ENCODE data around the gene CSE1L. TPM values are rescaled to one million over a fixed set of nuclear protein-coding genes. Genes with fewer than 3 reads are reported as not detected.
"Not testable (repeated sequence)": the region's sequence is repeated elsewhere in the genome, so short reads cannot be mapped to it uniquely, and the experiment has no call there.

CSE1L gene, protein sequence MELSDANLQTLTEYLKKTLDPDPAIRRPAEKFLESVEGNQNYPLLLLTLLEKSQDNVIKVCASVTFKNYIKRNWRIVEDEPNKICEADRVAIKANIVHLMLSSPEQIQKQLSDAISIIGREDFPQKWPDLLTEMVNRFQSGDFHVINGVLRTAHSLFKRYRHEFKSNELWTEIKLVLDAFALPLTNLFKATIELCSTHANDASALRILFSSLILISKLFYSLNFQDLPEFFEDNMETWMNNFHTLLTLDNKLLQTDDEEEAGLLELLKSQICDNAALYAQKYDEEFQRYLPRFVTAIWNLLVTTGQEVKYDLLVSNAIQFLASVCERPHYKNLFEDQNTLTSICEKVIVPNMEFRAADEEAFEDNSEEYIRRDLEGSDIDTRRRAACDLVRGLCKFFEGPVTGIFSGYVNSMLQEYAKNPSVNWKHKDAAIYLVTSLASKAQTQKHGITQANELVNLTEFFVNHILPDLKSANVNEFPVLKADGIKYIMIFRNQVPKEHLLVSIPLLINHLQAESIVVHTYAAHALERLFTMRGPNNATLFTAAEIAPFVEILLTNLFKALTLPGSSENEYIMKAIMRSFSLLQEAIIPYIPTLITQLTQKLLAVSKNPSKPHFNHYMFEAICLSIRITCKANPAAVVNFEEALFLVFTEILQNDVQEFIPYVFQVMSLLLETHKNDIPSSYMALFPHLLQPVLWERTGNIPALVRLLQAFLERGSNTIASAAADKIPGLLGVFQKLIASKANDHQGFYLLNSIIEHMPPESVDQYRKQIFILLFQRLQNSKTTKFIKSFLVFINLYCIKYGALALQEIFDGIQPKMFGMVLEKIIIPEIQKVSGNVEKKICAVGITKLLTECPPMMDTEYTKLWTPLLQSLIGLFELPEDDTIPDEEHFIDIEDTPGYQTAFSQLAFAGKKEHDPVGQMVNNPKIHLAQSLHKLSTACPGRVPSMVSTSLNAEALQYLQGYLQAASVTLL
- total RNA-seq: 100 to 1,000 TPM in 1 of 2 donors, 10 to 100 TPM in 1; 78.6 to 108 TPM

DNA sequence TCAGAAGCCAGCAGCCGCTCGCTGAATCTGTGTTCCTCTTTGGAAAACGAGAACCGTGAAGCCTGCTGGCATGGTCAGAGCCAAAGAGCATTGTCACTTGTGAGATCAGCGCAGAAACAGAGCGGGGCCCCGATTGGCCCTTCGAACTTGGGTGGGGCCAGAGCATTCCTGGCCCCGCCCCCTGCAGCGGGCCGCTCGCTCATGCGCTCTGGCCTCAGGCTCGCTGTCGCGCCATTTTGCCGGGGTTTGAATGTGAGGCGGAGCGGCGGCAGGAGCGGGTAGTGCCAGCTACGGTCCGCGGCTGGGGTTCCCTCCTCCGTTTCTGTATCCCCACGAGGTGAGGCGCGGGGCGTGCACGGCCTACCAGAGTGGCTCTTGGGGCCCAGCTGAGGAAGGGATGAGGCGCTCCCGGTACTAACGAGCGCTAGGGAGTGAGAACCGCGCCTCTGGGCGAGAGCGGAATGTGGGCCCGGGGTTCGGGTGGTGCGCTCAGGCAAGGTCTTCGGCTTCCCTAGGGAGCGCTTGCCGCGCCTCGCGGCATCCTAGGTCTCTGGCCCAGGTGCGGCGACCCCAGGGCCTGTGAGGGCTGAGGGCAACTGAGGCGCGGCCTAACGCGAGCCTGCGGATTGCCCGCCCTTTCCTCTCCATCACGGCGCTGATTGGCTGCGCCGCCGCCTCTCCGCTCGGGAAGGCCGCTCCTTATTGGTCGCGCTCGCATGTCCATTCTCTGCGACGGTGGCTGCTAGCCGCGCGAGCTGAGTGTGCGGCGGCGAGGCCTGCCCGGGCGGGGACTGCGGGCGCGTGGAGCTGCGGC, at the start of gene CSE1L:
Gene CSE1L, plus strand, starts transcription at position 226 of the 814 bp plus-strand sequence. CDS start 12,152 bp downstream, outside the sequence.
- Mint-ChIP-seq H3K27ac (peak within 1 kb of the TSS; percentile 99 to 100), H3K36me3 (peaks cover 20 to 37% of the 10 kb centered on the region in 2 donors), H3K9me3 (no peaks in the 10 kb centered on the region)
- ATAC-seq (peak; percentile 91 to 93), DNase-seq (ENCODE audit: low spot score in 2 of 2) (peak; percentile 96 to 97)

- no peak for DNase-seq (ENCODE audit: low spot score in 2 of 2)
- ATAC-seq: no peak
- Mint-ChIP-seq H3K9me3 (no peaks in the 10 kb centered on the region), H3K27ac (no peak overlapping the region), H3K36me3 (peaks cover 0 to 6% of the 10 kb centered on the region in 2 donors)
Observed at GRCh38 chr20:48999890-49000870, 45.9 kb upstream of the CSE1L start.

- H3K9me3 Mint-ChIP-seq: no peaks in the 10 kb centered on the region
- no peak overlapping the region for H3K27ac Mint-ChIP-seq
- H3K36me3 Mint-ChIP-seq: peaks cover 0 to 6% of the 10 kb centered on the region in 2 donors
- DNase-seq (ENCODE audit: low spot score in 2 of 2): no peak
- ATAC-seq: no peak
Observed at GRCh38 chr20:49001741-49002140, 44.4 kb upstream of the CSE1L start.

GRCh38 chr20:49006446-49006980, 39.6 kb upstream of the CSE1L start:
- H3K36me3 Mint-ChIP-seq: no peaks in the 10 kb centered on the region
- H3K9me3 Mint-ChIP-seq: no peaks in the 10 kb centered on the region
- peak overlapping the region; percentile 19 to 91 for H3K27ac Mint-ChIP-seq
- no peak for DNase-seq (ENCODE audit: low spot score in 2 of 2)
- ATAC-seq: no peak

DNA sequence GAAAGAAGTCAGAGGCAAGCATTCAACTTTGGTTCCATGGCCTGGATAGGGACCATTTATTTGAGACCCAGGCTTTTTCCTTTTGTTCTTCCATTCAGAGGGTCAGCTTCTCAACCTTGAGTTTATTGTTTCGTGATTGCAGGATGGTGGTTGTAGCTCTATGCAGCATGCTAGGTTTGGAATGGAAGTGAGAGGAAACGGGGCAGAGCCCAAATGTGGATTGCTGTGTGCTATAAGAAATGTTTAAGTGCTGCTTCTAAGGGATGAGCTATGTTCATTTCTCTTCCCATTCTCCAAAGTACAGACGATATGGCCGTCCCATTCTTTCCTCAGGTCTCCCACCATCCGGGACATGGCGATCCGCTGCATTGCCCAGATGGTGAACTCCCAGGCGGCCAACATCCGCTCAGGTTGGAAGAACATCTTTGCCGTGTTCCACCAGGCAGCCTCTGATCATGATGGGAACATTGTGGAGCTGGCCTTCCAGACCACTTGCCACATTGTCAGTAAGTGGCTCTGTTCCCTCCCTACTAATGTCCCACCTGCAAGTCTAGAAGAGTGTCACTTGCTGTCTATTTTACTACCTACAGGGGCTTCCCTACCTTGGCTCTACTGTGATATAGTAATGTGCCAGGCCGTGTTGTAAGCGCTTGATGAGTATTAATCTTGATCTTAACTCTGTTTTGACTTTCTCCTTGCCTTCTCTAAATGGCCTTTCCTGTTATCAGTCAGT, 36.0 kb upstream of the CSE1L start:
- H3K36me3 Mint-ChIP-seq: no peaks in the 10 kb centered on the region
- peak overlapping the region in 1 of 2 donors; percentile 25 for H3K27ac Mint-ChIP-seq
- H3K9me3 Mint-ChIP-seq: no peaks in the 10 kb centered on the region
- ATAC-seq: no peak
- no peak for DNase-seq (ENCODE audit: low spot score in 2 of 2)

- H3K27ac Mint-ChIP-seq: no peak overlapping the region
- DNase-seq (ENCODE audit: low spot score in 2 of 2): no peak
- peaks cover 5% of the 10 kb centered on the region in 2 donors for H3K36me3 Mint-ChIP-seq
- no peaks in the 10 kb centered on the region for H3K9me3 Mint-ChIP-seq
- ATAC-seq: no peak
Observed at GRCh38 chr20:49024220-49024619, 21.9 kb upstream of the CSE1L start.

GRCh38 chr20:49028177-49028576, 17.9 kb upstream of the CSE1L start:
- not testable (repeated sequence) for ATAC-seq; H3K27ac Mint-ChIP-seq; H3K36me3 Mint-ChIP-seq; H3K9me3 Mint-ChIP-seq; DNase-seq (ENCODE audit: low spot score in 2 of 2)

GRCh38 chr20:49028684-49029083, 17.4 kb upstream of the CSE1L start:
- Mint-ChIP-seq H3K27ac (no peak overlapping the region), H3K36me3 (peaks cover 5 to 12% of the 10 kb centered on the region in 2 donors), H3K9me3 (no peaks in the 10 kb centered on the region)
- ATAC-seq (no peak), DNase-seq (ENCODE audit: low spot score in 2 of 2) (no peak)

DNA sequence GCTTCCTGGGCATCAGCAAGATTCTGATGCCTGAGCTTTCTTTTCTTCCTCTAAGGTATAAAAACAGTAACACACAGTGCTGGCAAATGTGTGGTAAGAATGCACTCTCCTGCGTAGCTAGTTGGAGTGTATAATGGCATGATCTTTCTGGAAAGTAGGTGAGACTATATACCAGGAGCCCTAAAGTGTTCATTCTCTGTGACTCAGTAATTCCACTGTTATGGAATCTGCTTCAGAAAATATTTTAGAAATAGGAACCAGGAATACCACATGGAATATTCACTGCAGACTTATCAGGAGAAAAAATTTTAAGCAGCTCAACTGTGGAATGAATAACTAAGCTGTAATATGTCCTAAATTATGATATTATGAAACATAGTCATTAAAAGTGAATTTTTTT, 16.9 kb upstream of the CSE1L start:
- H3K27ac Mint-ChIP-seq: no peak overlapping the region
- H3K36me3 Mint-ChIP-seq: peaks cover 5 to 12% of the 10 kb centered on the region in 2 donors

GRCh38 chr20:49030954-49031619, 15.0 kb upstream of the CSE1L start:
- peaks cover 0 to 7% of the 10 kb centered on the region in 2 donors for H3K36me3 Mint-ChIP-seq
- no peak for ATAC-seq
- no peak for DNase-seq (ENCODE audit: low spot score in 2 of 2)
- H3K27ac Mint-ChIP-seq: no peak overlapping the region
- H3K9me3 Mint-ChIP-seq: no peaks in the 10 kb centered on the region

More for the DNA sequence above, 16.9 kb upstream of the CSE1L start:
- DNase-seq (ENCODE audit: low spot score in 2 of 2) (no peak), ATAC-seq (no peak)
- no peaks in the 10 kb centered on the region for H3K9me3 Mint-ChIP-seq

- Mint-ChIP-seq H3K36me3 (peaks cover 0 to 7% of the 10 kb centered on the region in 2 donors), H3K9me3 (no peaks in the 10 kb centered on the region), H3K27ac (no peak overlapping the region)
- DNase-seq (ENCODE audit: low spot score in 2 of 2) (no peak), ATAC-seq (no peak)
Observed at GRCh38 chr20:49032455-49032854, 13.7 kb upstream of the CSE1L start.

DNA sequence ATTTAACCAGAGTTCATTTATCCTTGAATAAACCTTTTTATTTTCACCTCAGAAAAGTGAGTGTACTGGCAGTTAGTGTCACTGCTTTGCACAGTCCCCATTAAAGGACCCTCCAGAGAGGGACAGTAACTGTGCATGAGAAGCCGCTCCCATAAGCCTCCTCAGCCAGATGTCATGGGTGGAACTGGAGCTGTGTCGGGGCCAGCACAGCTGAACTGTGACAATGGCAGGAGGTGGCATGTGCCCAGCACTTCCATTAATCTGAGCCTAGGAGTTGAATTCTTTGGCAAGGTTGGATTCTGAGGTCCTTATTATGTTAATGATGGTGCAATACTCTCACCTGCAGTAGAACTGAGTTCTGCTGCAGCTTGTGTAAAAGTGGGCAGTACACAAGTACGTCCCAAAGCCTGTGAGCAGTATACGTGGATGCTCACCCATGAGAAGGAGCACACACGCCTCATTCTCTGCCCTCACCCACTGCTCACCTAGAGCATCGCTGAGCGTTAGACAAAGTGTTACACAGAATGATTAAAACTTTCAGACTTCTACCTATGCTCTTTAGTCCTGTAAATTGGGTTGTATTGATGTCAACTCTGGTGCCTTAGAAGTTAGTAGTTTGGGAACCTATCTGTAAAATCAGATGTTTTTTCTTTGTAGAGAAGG, 11.9 kb upstream of the CSE1L start:
- H3K27ac Mint-ChIP-seq: no peak overlapping the region
- ATAC-seq: no peak
- H3K9me3 Mint-ChIP-seq: no peaks in the 10 kb centered on the region
- peaks cover 0 to 7% of the 10 kb centered on the region in 2 donors for H3K36me3 Mint-ChIP-seq
- no peak for DNase-seq (ENCODE audit: low spot score in 2 of 2)

DNA sequence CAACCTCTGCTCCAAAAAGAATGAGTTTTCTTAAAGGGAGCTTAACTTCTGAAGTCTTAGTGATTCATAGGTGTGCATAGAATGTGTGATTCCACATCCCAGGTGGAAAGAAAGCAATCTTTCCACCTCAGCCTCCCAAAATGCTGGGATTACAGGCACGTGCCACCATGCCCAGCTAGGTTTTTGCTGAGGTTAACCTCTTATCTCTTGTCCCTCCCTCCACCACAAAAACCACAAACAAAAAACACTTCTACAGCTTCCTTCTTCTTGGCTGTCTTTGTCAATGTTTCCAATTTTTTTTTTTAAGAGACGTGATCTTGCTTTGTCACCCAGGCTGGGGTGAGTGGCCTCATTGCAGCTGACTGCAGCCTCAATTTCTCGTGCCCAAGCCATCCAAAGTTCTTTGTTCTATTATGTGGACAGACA, 8.1 kb upstream of the CSE1L start:
- DNase-seq (ENCODE audit: low spot score in 2 of 2): no peak
- no peaks in the 10 kb centered on the region for H3K9me3 Mint-ChIP-seq
- ATAC-seq: peak; percentile 72 to 80
- H3K27ac Mint-ChIP-seq: peak overlapping the region in 1 of 2 donors; percentile 55
- H3K36me3 Mint-ChIP-seq: peaks cover 0 to 6% of the 10 kb centered on the region in 2 donors

DNA sequence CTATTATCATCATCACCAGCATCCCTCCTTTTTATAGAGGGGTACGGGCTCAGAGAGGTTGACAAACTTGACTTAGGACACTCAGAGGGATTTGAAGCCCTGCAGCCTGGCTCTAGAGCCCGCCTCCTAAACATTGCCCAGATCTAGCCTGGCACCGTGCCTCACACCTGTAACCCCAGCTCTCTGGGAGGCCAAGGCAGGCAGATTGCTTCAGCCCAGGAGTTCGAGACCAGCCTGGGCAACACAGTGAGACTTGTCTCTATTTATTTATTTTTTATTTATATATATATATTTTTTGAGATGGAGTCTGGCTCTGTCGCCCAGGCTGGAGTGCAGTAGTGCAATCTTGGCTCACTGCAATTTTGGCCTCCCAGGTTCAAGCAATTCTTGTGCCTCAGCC, 6.3 kb upstream of the CSE1L start:
- H3K27ac Mint-ChIP-seq: no peak overlapping the region
- DNase-seq (ENCODE audit: low spot score in 2 of 2) (no peak), ATAC-seq (no peak)
- no peaks in the 10 kb centered on the region for H3K9me3 Mint-ChIP-seq
- no peaks in the 10 kb centered on the region for H3K36me3 Mint-ChIP-seq
